Stimulated activated CD8-positive, alpha-beta memory T cell treated with anti-CD3 and anti-CD28 coated beads, Interleukin-12 subunit alpha, Interleukin-12 subunit beta, amount 100 ng/mL, for 24 hours (primary cell): Measurements from ENCODE around the gene HBZ.
A peak's percentile ranks its signal among the peaks of the same experiment; 100 is the strongest.
"Not testable (repeated sequence)": the region's sequence is repeated elsewhere in the genome, so short reads cannot be mapped to it uniquely, and the experiment has no call there.

Source experiments
- DNase-seq: peaks from one replicate; pipeline ENCODE4 v3.0.0-alpha.2; 2020; ENCODE audit errors: extremely low read depth

The HBZ gene

DNA sequence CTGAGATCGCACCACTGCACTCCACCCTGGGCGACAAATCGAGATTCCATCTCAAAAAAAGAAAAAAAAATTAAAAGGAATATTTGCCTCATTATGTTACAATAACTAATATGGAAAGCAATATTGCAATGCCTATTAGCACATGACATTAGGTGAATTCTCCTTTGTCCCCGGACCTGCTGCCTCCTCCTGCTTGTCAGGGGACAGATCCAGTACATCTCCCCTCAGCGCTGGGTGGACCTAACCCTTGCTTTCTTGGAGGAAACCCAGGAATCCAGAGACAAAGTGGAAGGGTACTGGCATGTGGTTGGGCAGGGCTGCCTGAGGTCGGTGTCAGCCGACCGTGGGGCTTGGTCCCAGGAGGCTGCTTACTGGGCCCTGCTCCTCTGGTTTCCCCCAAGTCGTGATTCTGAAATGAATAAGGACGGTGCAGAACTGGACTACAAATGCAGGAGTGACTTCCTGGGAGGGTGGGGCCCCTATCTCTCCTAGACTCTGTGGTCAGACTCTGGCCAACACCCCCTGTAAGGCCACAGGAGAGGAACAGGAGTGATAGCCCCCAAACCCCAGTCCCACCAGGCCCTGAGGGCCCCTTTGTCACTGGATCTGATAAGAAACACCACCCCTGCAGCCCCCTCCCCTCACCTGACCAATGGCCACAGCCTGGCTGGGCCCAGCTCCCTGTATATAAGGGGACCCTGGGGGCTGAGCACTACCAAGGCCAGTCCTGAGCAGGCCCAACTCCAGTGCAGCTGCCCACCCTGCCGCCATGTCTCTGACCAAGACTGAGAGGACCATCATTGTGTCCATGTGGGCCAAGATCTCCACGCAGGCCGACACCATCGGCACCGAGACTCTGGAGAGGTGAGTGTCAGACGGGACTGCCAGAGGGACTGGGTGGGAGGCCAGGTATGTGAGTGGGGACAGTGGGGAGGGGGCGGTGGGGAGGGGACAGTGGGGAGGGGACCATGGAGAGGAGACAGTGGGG, at the start of gene HBZ:
Gene HBZ, plus strand, starts transcription at position 504 of the 988 bp plus-strand sequence. Its CDS starts 266 bp downstream, at position 770.
- no peak for DNase-seq

DNA sequence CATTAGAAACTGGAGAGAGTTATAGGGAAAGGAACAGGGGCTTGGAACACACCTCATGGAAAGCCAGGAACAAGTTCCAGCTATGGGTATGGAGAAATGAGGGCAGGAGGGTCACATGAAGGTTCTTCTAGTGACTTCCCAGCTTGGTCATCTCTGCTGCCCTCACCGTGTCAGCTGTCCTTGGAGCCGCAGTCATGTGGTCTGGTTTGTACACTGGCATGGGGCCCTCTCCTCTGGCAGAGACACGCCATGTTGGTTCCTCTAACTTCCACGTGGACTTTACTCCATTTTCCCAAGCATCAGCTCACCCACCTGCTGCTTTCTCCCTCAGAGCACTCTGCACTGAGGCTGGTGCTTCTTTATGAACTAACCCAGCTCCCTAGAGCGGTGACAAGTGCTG, 48.1 kb upstream of the HBZ start:
- DNase-seq, result no peak

DNA sequence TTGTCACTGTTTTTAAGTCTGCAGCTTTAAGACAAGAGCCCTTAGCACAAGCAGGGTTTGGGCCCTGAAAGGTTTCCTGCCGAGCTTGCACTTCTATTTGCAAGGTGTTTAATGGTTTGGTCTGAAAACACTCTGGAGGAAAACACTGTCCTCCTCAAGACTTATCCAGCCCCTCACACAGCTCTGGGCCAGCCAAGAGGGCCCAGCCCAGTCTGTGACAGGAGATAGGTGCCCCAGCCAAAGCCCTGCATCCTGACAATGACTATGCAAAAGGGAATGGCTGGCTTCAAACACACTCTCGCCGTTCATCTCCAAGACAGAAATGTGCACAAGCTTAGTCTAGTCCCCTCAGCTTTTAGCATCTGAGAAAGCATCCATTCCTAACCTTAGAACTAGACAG, 47.5 kb upstream of the HBZ start:
- DNase-seq, result no peak

- DNase-seq, result no peak
Measured at GRCh38 chr16:105521-105920, 46.9 kb upstream of the HBZ start.

DNA sequence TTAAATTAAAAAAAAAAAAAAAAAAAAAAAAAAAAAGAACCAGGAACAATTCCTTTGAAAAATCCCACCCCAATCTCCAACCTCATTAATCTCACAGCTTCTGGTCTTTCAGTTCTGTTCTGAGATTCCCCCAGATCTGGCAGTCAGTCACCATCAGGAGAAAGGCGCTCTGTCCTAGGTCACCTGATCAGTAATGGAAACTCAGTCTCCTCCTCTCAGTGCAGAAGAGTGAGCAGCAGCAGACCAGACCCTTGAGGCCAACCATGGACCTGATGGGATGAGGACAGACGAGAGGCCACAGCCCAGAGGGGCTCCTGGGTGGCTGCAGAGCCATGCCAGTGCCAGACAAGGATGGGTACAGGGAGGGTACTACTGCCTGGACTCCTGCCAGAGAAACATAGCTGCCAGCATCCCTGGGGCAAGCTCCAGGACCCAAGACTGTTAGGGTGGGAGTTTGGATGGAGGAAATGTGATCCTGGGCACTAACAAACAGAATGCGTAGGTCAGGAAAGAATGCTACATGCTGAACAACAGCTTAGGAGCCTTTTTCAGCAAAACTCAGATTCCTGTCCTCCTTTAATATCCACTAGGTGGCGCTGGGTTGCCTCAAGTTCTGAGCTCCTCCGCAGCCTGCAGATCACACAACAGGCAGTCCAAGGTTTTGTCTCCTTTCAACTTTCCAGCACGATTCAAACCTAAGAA, 45.7 kb upstream of the HBZ start:
- DNase-seq, result peak; percentile 19

- no peak for DNase-seq
Measured at GRCh38 chr16:112153-112840, 40.1 kb upstream of the HBZ start.

- DNase-seq, result no peak
Measured at GRCh38 chr16:114327-114726, 38.1 kb upstream of the HBZ start.

DNA sequence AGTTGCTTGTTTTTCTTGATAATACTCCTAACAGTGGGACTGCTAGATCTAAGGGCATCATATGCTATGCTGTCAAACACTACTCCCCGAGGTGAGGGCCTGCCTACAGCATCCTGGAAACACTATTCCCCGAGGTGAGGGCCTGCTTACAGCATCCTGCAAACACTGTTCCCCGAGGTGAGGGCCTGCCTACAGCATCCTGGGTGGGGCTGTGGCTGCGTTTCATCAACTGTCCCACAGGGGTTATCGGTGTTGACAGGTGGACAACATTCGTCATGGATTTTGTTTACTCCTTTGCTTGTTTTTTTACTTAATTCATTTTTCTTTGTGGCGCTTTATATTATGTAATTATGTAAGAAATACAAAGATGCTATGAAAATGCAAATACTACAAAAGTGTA, 36.4 kb upstream of the HBZ start:
- no peak for DNase-seq

DNA sequence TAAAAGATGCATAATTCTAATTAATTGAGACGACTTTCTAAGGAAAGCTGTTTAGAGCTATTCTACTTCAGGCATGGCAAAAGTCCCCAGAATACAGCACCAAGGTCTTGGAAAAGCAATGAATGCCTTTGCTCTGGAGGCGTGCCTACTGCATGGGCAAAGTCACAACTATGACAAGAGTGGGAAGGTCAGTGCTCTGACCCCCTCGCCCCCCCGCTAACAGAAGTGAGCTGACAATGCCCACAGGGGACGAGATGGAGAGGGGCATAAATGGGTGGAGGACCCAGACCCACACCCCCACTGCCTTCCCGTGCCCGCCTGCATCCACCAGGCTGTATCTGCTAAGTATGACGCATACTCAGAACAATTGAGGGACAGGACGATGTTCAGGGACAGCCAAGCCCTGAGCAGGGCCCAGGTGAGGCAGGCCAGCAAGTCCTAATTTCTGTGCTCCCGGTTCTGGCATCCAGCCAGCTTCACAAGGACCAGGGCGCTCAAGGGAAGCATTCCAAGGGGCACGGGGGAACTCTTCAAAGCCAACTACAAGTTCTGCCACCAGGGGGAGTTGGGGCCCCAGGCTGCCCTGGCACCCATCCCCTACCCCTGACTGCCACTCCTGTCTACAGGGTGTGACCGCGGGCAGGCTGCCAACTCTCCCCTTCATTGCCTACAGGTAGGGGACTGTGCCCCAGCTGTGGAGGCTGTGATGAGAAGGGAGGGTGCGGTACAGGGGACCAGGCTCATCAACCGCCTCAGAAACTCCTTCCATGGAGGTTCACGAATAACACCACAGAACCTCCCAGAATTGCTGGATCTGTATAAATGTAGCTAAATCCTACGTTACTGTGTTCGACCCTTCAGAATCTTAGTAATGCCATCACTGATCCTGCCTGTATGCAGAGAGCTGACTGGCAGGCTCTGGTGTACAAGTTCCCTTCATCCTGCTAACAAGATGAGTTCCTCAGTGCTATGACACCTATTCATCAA, 34.8 kb upstream of the HBZ start:
- DNase-seq, result peak; percentile 40

GRCh38 chr16:118857-119256, 33.6 kb upstream of the HBZ start:
- DNase-seq, result no peak

DNA sequence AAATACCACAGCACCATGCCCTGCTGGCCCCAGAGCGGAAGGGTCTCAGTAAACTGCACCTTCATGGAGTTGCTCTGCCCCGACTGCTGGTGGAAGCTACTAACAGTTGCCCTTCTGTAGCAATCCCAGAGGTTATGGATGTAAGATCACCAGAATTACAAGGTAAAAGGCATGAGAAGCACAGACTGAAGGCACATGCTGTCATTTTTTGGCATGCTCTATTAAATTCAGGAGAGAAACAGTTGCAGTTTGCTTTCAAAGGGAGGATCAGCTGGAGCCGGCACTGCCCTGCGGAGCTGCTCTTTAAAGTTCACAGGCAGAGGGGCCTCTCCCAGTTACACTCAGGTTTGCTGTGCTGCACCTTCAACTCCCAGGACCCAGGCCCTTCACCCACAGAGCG, 33.1 kb upstream of the HBZ start:
- no peak for DNase-seq

GRCh38 chr16:119835-120491, 32.5 kb upstream of the HBZ start:
- no peak for DNase-seq

DNA sequence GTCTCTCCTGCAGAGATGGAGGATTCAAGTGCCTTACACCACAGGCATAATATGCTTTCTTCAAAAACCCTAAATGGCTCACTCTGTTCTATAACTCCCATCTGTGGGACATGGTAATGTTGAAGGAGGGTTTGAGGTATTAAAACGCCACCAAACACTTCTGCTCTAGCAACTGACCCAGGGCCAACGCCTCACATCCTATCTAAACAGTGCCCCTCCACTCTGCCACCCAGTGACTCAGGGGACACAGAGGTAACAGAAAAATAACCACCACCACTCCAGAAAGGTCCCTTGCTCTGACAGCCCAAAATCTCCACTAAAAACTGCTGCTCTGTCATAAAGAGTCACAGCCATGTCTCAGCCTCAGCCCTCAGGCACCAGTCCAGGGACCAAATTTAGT, 31.7 kb upstream of the HBZ start:
- no peak for DNase-seq

GRCh38 chr16:122361-122760, 30.1 kb upstream of the HBZ start:
- no peak for DNase-seq

- not testable (repeated sequence) for DNase-seq
Measured at GRCh38 chr16:123558-124350, 28.7 kb upstream of the HBZ start.

DNA sequence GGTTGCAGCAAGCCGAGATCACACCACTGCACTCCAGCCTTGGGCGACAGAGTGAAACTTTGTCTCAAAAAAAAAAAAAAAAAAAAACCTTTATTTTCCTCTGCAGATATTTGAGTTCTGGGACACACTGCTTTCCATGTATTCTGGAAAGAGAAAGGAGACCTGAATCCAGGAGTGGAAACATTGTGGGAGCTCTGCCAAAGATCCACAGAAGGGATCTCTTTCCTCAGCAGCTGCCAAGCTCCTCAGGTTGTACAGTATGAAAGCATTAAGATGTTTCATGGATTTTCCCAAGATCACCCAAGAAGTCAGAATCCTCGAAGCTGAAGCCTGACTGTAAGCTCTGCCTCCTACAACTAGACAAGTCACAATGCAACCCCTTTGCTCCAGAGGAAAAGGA, 27.4 kb upstream of the HBZ start:
- DNase-seq, result no peak

DNA sequence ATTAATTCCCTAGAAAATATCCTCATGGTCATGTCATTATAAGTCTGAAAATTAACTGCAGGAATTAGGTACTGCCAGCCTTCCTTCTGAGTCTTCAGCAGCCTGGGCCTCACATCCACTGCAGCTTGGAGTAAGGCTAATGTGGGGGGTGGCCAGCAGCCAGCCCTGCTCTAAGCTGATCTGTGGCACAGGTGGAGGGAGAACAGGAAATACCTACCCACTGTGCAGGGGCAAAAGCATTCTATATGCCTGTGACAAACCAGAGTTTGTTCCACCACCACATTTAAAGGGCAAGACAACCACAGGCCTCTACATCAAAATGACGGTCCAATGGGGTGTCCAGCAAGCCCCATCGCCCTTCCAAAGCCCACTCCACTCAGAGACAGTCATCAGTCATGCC, 23.4 kb upstream of the HBZ start:
- no peak for DNase-seq

- DNase-seq, result no peak
Measured at GRCh38 chr16:130533-131173, 21.8 kb upstream of the HBZ start.

DNA sequence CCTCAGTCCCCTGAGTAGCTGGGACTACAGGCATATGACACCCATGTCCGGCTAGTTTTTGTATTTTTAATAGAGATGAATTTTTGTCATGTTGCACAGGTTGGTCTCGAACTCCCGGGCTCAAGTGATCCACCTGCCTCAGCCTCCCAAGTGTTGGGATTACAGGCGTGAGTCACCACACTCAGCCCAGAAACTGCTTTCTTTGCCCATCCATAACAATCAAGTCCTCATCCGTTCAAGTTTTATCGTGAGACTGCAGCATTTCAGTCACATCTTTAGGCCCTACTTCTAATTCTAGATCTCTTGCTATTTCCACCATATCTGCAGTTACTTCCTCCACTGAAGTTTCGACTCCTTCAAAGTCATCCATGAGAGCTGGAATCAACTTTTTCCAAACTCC, 20.3 kb upstream of the HBZ start:
- DNase-seq, result no peak
